NK-92 (cell line): ENCODE measurements around the gene DNM2.
"Not testable (repeated sequence)": the region's sequence is repeated elsewhere in the genome, so short reads cannot be mapped to it uniquely, and the experiment has no call there.

Experiments
- DNase-seq: peaks from one replicate; lab custom pipeline; 2025; ENCODE audit not compliant: unreplicated experiment; lab: John Stamatoyannopoulos, UW

The DNM2 gene

DNA sequence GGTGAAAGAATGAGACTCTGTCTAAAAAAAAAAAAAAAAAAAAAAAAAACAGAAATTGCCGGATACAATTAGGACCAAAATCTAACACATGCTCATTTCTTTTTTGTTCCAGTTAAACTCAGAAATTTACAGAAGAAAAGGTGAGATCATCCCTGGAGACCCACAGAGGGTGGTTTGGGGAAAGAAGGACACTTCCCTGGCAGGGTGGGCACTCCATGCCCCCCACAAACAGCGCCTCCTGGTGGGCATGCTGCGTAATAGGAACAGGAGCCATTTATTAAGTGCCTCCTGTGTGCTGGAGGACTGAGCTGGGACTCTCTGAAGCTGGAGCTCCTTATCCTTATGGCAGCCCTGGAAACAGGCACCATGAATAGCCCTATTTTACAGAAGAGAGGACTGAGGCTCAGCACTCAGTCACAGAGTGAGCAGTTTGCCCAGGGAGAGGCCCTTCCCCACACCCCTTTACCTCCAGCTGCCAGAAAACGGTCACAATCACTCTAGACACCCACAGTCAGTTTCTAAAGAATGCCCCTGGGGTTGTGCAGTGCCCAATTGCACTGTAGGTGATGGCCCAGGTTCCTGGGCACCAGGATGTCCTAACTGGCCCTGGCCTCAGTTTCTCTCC is 140.4 kb downstream of the DNM2 start:
- DNase-seq: no peak

DNA sequence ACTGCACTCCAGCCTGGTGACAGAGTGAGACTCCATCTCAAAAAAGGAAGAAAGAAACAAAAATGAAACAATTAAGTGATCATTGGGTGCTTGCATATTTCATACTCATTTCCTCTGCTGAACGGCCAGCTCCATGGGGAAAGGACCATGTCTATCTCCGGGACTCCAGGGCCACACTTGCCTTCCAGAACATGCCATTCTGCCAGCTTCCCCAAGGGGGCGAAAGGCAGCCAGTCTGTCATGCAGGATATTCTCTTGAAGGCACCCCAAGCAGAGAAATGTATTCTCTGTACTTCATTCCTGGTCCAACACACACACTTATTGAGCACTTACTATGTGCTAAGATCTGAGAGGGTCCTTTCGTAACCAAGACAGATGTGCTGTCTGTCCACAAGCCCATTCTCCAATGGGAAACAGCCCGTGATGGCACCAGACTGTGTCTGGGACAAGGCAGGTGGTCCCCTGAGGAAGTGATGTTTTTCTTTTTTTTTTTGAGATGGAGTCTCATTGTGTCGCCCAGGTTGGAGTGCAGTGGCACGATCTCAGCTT is 143.3 kb downstream of the DNM2 start:
- no peak for DNase-seq

DNA sequence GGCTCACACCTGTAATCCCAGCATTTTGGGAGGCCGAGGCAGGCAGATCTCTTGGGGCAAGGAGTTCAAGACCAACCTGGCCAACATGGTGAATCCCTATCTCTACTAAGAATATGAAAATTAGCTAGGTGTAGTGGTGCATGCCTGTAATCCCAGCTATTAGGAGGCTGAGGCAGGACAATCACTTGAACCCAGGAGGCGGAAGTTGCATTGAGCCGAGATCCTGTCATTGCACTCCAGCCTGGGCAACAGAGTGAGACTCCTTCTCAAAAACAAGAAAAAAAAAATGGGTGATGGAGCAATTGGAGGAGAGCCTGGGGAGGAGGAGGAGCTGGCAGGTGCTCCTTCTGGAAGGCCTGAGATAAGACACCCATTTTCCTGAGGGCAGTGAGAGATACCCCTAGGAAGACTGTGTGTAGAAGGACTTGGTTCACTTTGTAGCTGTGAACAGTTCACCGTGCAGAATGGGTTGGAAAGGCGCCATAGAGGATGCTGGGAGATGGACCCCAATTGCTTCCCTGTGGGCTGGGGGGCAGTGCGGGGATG is 144.8 kb downstream of the DNM2 start:
- no peak for DNase-seq

DNA sequence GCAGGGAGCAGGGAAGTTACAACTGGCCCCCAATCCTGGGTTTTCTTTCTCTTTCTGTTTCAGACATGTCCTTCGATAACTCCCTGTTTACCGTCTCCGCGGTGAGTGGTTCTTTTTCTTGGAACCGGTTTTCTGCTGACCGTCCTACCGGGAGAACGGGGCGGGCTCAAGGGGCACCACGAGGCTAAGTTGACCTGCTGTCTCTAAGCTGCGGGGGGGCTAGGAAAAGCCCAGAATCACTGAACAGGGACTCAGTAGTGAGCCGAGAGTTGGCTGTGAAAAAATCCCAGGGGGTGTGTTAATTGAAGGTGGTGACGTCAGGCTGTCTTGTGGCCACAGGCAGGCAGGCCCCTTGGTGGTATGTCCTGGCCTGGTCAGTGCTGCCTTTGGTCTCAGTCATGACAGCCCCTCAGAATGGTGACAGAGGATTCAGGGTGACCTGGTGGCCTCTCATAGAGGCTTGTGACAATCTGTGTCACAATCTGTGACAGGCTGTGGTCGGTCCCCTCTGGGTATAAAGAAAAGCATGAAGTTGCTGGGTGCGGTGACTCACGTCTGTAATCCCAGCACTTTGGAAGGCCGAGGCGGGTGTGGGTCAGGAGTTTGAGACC is 145.3 kb downstream of the DNM2 start:
- DNase-seq: no peak

DNA sequence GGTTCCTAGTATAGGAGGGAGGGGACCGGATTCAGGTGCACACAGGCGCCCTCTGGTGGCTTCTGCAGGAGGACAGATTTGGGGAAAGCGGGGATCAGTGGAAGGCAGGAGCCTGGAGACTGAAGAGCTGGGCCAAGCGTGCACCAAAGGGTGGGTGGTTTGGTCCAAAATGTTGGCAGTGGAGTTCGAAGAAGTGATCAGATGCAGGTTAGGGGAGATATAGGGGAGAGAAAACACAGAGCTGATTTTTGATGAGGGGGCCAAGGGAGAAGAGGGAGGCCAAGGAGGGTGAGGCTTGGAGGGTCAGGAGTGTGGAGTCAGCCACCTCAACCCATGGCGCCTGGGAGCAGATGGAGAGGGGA is 146.6 kb downstream of the DNM2 start:
- DNase-seq: no peak

DNA sequence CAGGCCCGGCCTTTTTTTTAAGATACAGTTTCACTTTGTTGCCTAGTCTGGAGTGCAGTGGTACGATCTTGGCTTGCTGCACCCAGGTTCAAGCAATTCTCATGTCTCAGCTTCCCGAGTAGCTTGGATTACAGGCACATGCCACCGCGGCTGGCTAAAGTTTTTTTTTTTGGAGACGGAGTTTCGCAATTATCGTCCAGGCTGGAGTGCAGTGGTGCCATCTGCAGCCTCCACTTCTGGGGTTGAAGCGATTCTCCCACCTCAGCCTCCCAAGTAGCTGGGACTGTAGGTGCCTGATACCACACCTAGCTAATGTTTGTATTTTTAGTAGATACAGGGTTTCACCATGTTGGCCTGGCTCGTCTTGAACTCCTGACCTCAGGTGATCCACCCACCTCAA is 148.6 kb downstream of the DNM2 start:
- no peak for DNase-seq

DNA sequence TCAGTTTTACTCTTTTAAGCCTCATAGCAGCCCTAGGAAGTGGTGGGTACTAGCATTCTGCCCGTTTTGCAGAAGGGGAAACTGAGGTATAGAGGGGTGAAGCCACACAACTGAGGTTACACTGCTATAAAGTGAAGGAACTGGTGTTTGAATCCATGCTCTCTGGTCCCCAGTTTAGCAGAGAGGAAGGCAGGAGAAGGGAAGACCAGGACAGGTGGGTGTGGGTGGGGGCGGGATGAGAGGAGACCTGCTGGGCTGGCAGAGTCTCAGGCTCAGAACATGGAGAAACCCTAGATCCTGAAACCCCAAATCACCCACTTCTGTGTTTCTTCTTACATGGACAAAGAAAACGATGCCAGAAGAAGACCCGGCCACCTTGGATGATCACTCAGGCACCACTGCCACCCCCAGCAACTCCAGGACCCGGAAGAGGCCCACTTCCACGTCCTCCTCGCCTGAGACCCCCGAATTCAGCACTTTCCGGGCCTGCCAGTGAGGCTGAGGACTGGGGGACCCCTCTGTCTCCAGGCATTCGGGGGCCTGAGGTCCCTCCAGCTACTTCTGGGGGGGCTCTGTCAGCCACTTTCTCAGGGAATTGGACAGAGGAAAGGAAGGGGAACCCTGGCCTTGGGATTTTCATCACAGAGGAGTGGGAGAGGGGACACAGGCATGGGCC is 151.1 kb downstream of the DNM2 start:
- no peak for DNase-seq

DNA sequence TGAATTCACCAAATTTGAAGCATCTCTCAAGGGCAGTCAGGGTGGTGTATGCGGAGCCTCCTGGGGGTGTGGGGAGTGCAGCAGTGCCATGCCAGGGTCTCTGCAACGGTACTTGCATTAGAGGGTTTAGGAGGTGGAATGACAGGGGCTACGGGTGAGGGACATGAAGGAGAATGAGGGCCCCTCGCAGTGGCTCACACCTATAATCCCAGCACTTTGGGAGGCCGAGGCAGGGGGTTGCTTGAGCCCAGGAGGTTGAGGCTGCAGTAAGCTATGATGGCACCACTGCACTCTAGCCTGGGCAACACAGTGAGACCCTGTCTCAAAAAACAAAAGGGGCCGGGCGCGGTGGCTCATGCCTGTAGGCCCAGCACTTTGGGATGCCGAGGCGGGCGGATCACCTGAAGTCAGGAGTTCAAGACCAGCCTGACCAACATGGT is 152.0 kb downstream of the DNM2 start:
- not testable (repeated sequence) for DNase-seq

DNA sequence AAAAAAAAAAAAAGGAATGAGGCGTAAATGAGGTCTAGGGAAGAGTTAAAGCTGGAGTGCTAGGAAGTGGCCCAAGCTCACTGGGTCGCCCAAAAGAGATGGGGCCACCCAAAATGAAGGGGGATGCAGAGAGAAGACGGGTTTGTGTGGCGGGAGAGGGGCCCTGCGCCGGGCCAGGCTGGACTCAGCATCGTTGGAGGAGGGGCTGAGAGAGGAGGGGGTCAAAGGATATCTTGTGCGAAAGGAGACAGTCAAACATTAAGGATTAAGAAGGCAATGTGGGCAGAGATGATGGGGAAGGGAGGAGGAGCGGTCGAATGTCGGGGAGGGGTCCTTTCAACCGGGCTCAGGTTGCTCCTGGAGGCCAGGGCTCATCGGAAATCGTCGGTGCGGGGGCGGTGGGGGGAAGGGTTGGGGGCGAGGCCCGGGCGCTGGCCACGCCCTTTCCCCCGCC is 152.6 kb downstream of the DNM2 start:
- no peak for DNase-seq

DNA sequence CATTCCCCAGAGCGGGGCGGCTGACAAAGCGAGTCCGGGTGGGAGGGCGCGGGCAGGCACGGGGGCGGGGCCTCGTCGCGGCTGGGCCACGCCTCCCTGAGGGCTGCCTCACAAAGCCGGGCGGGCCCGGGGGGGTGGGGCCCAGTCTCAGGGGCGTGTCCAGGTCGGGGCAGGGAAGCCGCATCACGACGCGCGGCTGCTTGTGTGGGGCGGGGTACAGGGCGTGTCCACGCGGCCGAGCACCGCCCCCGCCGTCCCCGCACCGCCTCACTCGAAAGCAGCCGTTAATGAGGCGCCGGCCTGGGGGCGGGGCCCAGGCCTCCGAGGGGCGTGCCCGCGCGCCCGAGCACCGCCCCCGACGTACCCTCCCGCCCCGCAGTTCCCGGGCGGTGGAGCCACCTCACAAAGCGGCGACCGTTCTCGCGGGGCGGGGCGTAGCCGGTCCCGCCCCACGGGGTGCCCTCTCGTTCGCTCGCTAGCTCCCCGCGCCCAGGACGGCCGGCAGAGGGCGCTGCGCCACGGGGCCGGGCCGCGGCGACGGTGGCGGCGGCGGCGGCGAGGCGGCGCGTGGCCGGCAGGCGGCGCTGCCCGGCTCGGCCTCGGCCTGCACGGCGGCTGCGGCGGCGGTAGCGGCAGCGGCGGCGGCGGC is 153.2 kb downstream of the DNM2 start, which contains the start of gene CARM1:
CARM1 (plus strand) TSS at position 599 of the 649 bp plus-strand sequence. CDS start 150 bp downstream, outside the sequence.
- peak; percentile 94 for DNase-seq

DNA sequence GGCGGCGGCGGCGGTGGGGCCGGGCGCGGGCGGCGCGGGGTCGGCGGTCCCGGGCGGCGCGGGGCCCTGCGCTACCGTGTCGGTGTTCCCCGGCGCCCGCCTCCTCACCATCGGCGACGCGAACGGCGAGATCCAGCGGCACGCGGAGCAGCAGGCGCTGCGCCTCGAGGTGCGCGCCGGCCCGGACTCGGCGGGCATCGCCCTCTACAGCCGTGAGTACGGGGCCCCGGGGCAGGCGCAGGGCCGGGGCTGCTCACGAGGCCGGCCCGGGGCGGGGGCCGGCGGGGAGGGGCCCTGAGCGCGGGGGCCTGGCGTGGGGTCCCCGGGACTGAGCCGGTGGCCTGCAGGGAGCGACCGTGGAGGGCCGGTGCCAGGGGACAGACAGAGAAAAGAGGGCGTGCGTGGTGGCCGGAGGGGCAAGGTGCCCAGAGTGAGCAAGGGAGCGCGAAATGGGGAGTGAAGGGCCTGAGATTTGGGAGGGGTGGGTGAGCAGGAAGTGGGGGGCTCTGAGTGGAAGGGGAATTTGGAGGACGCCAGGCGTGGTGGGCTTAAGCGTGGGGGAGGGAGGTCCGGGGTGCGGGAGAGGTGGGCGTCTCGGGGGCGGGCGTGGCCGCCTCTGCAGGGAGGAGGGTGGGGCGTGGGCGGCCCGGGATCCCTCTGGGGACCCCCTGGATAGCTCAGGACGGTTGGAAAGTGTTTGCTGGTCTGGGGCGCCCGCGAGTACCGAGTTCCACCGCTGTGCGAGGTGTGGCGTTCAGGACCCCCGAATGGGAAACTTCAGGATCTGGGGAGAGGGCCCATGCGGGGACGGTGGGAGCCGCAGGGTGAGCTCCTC is 154.0 kb downstream of the DNM2 start:
- DNase-seq: no peak

DNA sequence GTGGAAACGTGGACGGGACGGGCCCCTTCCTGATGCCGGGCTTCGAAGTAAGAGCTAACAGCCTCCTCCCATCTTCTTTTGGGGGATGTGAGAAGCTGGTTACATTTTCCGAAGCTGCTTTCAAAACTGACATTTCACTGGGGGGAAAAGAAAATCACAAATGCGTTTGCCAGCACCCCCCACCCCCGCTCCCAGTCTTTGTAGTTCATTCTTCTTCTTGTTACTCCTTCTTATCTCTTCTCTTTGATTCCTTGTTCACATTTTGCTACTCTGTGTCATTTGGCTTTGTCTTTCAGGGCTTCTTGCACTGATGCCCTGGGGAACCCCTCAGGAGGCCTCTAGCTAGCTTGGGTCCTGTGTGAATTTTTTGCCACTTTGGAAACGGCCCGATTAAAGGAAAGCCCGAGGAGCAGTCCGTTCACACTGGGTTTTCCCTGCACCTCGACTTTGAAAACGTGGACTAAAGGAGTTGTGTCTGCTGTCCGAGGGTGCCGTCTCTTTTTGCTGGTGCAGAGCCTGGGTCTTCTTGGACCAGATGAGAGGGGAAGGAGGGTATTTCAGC is 154.7 kb downstream of the DNM2 start:
- DNase-seq: no peak

DNA sequence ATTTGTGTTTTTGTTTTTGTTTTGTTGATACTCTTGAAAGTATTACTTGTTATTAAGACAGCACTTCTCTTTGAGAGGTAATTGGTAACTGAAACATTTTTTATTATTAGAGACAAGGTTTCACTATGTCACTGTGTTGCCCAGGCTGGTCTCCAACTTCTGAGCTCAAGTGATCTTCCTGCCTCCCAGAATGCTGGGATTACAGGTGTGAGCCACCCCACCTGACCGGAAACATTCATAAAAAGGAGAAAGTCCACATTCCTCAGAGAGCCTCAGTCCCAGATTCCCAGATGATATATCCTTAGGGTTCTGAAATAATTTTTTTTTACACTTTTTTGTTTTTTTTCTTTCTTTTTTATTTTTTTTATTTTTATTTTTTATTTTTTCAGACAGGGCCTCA is 156.1 kb downstream of the DNM2 start:
- DNase-seq: no peak

DNA sequence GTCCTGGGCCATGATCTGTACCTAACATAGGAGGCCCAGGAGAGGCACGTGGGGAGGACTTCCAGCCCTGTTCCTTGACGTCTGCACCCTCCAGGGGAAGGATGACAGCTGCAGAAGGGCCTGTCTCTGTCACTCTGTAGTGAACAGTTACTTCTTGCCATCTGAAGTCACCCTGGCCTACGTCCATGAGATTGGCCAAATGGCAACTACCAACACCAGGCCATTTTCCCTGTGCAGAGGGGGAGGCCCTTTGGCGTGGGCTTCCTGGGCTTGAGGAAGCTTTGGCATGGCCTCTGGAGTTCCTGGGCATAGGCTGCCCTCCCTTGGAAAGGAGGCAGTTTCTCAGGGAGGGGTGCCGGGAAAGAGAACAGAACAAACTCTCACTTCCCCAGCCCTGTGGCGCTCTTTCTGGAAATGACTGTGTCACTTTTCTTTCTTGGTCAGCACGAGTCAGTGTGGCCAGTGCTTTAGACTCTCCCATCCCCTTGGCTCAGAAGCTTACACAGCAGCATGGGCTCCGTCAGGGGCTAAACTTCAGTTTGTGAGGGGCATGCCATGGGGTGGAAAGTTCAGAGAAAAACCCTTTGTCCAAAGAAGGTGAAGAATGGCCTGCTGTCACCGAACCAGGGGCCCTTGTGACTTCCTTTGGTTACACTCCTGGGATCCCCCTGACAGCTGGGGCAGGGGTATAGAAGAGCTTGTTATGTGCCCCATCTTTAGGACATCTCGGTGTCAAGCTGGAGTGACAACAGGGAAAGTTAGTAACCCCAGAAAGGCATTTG is 158.8 kb downstream of the DNM2 start:
- DNase-seq: no peak

DNA sequence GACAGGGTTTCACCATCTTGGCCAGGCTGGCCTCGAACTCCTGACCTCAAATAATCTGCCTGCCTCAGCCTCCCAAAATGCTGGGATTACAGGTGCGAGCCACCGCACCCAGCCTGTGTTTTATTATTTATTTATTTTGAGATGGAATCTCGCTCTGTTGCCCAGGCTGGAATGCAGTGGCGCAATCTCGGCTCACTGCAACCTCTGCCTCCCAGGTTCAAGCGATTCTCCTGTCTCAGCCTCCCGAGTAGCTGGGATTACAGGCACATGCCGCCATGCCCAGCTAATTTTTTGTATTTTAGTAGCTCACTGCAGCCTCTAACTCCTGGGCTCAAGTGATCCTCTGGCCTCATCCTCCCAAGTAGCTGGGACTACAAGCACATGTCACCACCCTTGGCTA is 159.7 kb downstream of the DNM2 start:
- not testable (repeated sequence) for DNase-seq

DNA sequence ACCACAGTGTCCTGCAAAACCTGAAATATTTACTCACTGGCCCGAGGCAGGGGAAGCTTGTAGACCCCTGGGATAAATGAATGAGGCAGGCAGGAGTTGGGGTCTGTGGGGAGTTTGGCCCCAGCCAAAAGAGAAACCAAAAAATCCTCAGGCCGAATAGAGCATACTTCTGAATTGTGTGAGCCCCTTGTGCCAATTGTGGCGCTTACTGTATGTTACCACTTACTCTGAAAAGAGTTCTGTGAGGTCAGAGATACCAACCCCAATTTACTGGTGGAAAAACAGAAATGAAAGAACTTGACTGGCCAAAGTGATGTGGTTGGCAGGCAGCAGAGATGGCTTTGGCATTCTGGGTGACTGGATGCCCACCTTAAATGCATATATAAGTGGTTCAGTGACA is 160.4 kb downstream of the DNM2 start:
- no peak for DNase-seq
